ENCODE data around the gene LARP4B.

DNA sequence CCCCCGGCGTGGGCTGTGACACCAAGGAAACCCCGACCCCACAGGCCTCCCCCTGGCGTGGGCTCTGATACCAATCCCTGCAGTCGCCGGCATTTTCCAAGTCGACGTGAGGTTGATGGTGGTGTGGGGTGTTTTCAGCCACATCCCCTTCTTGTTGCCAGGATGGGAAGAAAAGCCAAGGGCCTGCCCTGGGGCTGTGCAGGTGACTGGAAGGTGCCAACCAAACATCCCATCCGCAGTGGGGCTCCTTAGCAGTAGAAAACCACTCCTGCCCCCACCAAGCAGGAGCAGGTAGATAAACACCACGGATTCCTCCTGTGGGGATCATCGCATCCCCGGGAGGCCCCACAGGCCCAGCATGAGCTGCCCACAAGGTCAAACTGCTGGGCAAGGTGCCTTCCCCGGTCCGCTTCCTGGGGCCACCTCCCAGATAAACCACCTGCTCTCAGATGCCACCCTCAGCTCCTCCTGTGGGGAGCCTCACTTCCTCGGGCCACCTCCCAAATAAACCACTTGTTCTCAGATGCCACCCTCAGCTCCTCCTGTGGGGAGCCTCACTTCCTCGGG, 153.5 kb downstream of the LARP4B start:
- TF ChIP-seq POLR2A (IDR thresholded peaks at IDR 0.05; ENCODE audit: low read length), result no peak
- TF ChIP-seq GATA1 (IDR thresholded peaks at IDR 0.05; ENCODE audit: low read depth, low read length), result no peak

All from erythroblast (primary cell).